GM12878 (cell line): ENCODE data around the gene TANK.

Experiments used
- BHLHE40 ChIP-seq, 2 experiments: fragments of 450-650 bp in 1 of 2; IDR thresholded peaks; 2 replicates each; pipeline ENCODE4 v1.6.1; 2011 to 2017; ENCODE audit warnings: low read depth in 2 of 2, borderline replicate concordance in 1 of 2, improper control_type of control experiment in 1 of 2, low read length in 1 of 2, mild to moderate bottlenecking in 1 of 2
- CTCF ChIP-seq, 3 experiments: IDR thresholded peaks in 2 of 3; conservative IDR thresholded peaks in 1 of 3; 2 replicates each; pipeline ENCODE4 v1.5.1; 2011; ENCODE audit warnings: low read depth in 3 of 3, low read length in 3 of 3, mild to moderate bottlenecking in 3 of 3, control low read depth in 2 of 3, moderate library complexity in 2 of 3, inconsistent platforms in 1 of 3, mixed read lengths in 1 of 3; ENCODE audit not compliant: control insufficient read depth in 2 of 3, insufficient read depth in 1 of 3; ENCODE audit errors: extremely low read depth in 1 of 3
- NFIC ChIP-seq: IDR thresholded peaks from 2 replicates; pipeline ENCODE4 v1.6.1; 2012; ENCODE audit warnings: low read depth, mild to moderate bottlenecking, inconsistent platforms, low read length, moderate library complexity
- NR2C1 ChIP-seq: fragments of 450-650 bp; IDR thresholded peaks from 2 replicates; pipeline ENCODE4 v1.6.1; 2017; ENCODE audit warnings: antibody characterized with exemption, mild to moderate bottlenecking, moderate library complexity
- PAX5 ChIP-seq: IDR thresholded peaks from 2 replicates; pipeline ENCODE4 v1.6.1; 2011; ENCODE audit warnings: low read depth, low read length, borderline replicate concordance
- RFX5 ChIP-seq: IDR thresholded peaks from 2 replicates; pipeline ENCODE4 v1.6.1; 2011; ENCODE audit warnings: low read depth, low read length, improper control_type of control experiment
- SMC3 ChIP-seq: IDR thresholded peaks from 2 replicates; pipeline ENCODE4 v1.6.1; 2011; ENCODE audit warnings: low read length, improper control_type of control experiment, borderline replicate concordance

GRCh38 chr2:161146209-161146775 is 13.9 kb upstream of the TANK start:
- TF ChIP-seq PAX5 (no peak), NR2C1 (no peak), CTCF (IDR thresholded peaks at IDR 0.05 in 2 of 3, conservative IDR thresholded peaks at IDR 0.05 in 1 of 3; ENCODE audit: control insufficient read depth in 2 of 3, extremely low read depth in 1 of 3, insufficient read depth in 1 of 3, low read depth in 3 of 3, low read length in 3 of 3) (no peak), SMC3 (no peak), RFX5 (no peak), BHLHE40 (IDR thresholded peaks at IDR 0.05; ENCODE audit: borderline replicate concordance in 1 of 2, low read depth in 2 of 2, low read length in 1 of 2) (no peak), NFIC (no peak)
